ENCODE data around the gene TMEM178B.

DNA sequence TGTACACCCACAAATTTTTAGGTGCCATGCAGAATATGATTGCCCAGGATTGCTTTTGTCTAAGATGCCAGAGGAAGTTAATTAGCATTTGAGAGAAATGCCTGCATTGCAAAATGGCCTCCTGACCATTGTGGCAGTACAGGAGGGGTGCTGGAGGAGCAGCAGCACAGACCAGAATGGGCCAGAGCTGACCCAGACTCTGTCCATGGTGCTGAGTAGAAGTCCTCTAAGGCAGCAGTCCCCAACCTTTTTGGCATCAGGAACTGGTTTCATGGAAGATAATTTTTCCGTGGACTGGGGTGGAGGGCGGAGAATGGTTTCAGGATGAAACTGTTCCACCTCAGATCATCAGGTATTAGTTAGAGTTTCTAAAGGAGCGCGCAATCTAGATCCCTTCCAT, 259.6 kb downstream of the TMEM178B start:
- TF ChIP-seq RCOR1 (IDR thresholded peaks at IDR 0.05; ENCODE audit: insufficient replicate concordance, low read length) (no peak), BHLHE40 (IDR thresholded peaks at IDR 0.05; ENCODE audit: low read depth, low read length) (no peak)
- TF ChIP-seq, protein P1, sequence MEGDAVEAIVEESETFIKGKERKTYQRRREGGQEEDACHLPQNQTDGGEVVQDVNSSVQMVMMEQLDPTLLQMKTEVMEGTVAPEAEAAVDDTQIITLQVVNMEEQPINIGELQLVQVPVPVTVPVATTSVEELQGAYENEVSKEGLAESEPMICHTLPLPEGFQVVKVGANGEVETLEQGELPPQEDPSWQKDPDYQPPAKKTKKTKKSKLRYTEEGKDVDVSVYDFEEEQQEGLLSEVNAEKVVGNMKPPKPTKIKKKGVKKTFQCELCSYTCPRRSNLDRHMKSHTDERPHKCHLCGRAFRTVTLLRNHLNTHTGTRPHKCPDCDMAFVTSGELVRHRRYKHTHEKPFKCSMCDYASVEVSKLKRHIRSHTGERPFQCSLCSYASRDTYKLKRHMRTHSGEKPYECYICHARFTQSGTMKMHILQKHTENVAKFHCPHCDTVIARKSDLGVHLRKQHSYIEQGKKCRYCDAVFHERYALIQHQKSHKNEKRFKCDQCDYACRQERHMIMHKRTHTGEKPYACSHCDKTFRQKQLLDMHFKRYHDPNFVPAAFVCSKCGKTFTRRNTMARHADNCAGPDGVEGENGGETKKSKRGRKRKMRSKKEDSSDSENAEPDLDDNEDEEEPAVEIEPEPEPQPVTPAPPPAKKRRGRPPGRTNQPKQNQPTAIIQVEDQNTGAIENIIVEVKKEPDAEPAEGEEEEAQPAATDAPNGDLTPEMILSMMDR (conservative IDR thresholded peaks at IDR 0.05; ENCODE audit: low read depth, low read length): no peak

Measured in IMR-90 (cell line).